ENCODE data around the gene FNDC1. TPM values are rescaled to one million over a fixed set of nuclear protein-coding genes. Genes with fewer than 3 reads are reported as not detected.

The FNDC1 gene
- total and polyA plus RNA-seq, 2 donors (not counting 1 experiment from before 2014, with no cell fraction given) = not detected

- H3K27me3 Mint-ChIP-seq = no peaks in the 10 kb centered on the region
- no peak for ATAC-seq (ENCODE audit: low read depth)
- peak overlapping the region; percentile 56 to 69 for H3K27ac ChIP-seq (ENCODE audit: low read length in 2 of 2)
- no peaks in the 10 kb centered on the region for H3K9me3 Mint-ChIP-seq (ENCODE audit: insufficient read depth)
- H3K4me3 Mint-ChIP-seq = peak overlapping the region; percentile 42
- peaks cover 50% of the 10 kb centered on the region for H3K4me1 Mint-ChIP-seq
- WGBS (ENCODE audit: insufficient coverage) = 89% methylated on average over 5 of the region's 5 CpGs
- intact Hi-C loops (cut with micrococcal nuclease) = loop anchor here (5.0 kb wide), 1 partner anchor 34 kb away; no protein-coding TSS in a partner anchor
- H3K36me3 ChIP-seq (replicated peaks in 1 of 2; ENCODE audit: control extremely low read depth in 1 of 2, control insufficient read depth in 1 of 2, extremely low read depth in 1 of 2, insufficient read depth in 2 of 2, low read length in 1 of 2) = no peaks in the 10 kb centered on the region
- peaks cover 33 to 38% of the 10 kb centered on the region in 2 donors for H3K4me1 ChIP-seq (ENCODE audit: control insufficient read depth in 2 of 2, insufficient read depth in 2 of 2, low read length in 2 of 2)
- no peak overlapping the region for H2AFZ ChIP-seq (ENCODE audit: insufficient read depth, low read depth, low read length, poor library complexity, severe bottlenecking)
- no peaks in the 10 kb centered on the region for H4K20me1 ChIP-seq (ENCODE audit: control insufficient read depth, insufficient read depth, low read length, poor library complexity, severe bottlenecking)
- ChIA-PET CTCF (interaction anchor here (1.0 to 36.8 kb wide), 8 partner anchors 1 to 346 kb away, joined by 3 to 1002 read pairs (median 6); partner anchors contain the start of gene RSPH3), POLR2A (interaction anchor here (0.8 to 2.0 kb wide), 5 partner anchors 8 to 32 kb away, joined by 4 to 12 read pairs (median 5); no protein-coding TSS in a partner anchor)
- peak overlapping the region in 1 of 5 experiments; percentile 32 for H3K4me3 ChIP-seq (ENCODE audit: control extremely low read depth in 1 of 5, extremely low read depth in 1 of 5, insufficient read depth in 1 of 5, low read depth in 2 of 5, low read length in 4 of 5)
- H3K79me2 ChIP-seq (ENCODE audit: control insufficient read depth, insufficient read depth, low read length) = no peaks in the 10 kb centered on the region
- H3K27me3 ChIP-seq (replicated peaks in 1 of 4; ENCODE audit: control extremely low read depth in 1 of 4, control insufficient read depth in 3 of 4, insufficient read depth in 4 of 4, low read length in 3 of 4) = no peaks in the 10 kb centered on the region
- peak overlapping the region; percentile 93 for H3K27ac Mint-ChIP-seq
- peak overlapping the region; percentile 70 for H3K4me2 ChIP-seq (replicated peaks; ENCODE audit: low read depth, low read length, poor library complexity, severe bottlenecking)
- TF ChIP-seq EZH2 (IDR thresholded peaks at IDR 0.05; ENCODE audit: borderline replicate concordance, insufficient read depth, low read depth, low read length, poor library complexity, severe bottlenecking) (no peak), CTCF (IDR thresholded peaks at IDR 0.05) (no peak)
- peaks cover 0 to 15% (median 0%) of the 10 kb centered on the region in 3 donors for H3K9me3 ChIP-seq (ENCODE audit: control extremely low read depth in 1 of 3, control insufficient read depth in 2 of 3, insufficient read depth in 1 of 3, low read length in 2 of 3)
- peak overlapping the region; percentile 31 for H3K9ac ChIP-seq (ENCODE audit: low read length)
- peak; percentile 36 for DNase-seq
Observed at GRCh38 chr6:159126590-159126989, 42.6 kb upstream of the FNDC1 start.

GRCh38 chr6:159127701-159128100, 41.5 kb upstream of the FNDC1 start:
- peak overlapping the region; percentile 46 for H3K4me2 ChIP-seq (replicated peaks; ENCODE audit: low read depth, low read length, poor library complexity, severe bottlenecking)
- H3K79me2 ChIP-seq (ENCODE audit: control insufficient read depth, insufficient read depth, low read length) = no peaks in the 10 kb centered on the region
- Mint-ChIP-seq H3K9me3 (ENCODE audit: insufficient read depth) (no peaks in the 10 kb centered on the region), H3K27me3 (no peaks in the 10 kb centered on the region), H3K27ac (peak overlapping the region; percentile 41), H3K4me1 (peaks cover 50% of the 10 kb centered on the region), H3K4me3 (peak overlapping the region; percentile 21)
- H4K20me1 ChIP-seq (ENCODE audit: control insufficient read depth, insufficient read depth, low read length, poor library complexity, severe bottlenecking) = no peaks in the 10 kb centered on the region
- H3K4me1 ChIP-seq (ENCODE audit: control insufficient read depth in 2 of 2, insufficient read depth in 2 of 2, low read length in 2 of 2) = peaks cover 32 to 36% of the 10 kb centered on the region in 2 donors
- ChIA-PET CTCF (interaction anchor here (0.6 to 36.8 kb wide), 9 partner anchors 0 to 480 kb away, joined by 3 to 1002 read pairs (median 7); partner anchors contain the start of genes RSPH3 and TAGAP), POLR2A (interaction anchor here (0.6 to 1.8 kb wide), 4 partner anchors 23 to 584 kb away, joined by 3 to 7 read pairs (median 4); partner anchors contain the start of gene EZR)
- 77% methylated on average over 11 of the region's 12 CpGs for WGBS (ENCODE audit: insufficient coverage)
- intact Hi-C loops (cut with micrococcal nuclease) = loop anchor here (1.0 to 5.0 kb wide), 3 partner anchors 10 to 35 kb away; no protein-coding TSS in a partner anchor
- no peak overlapping the region for H3K9ac ChIP-seq (ENCODE audit: low read length)
- no peak for DNase-seq
- peak overlapping the region; percentile 7 for H2AFZ ChIP-seq (ENCODE audit: insufficient read depth, low read depth, low read length, poor library complexity, severe bottlenecking)
- no peak for TF ChIP-seq CTCF (IDR thresholded peaks at IDR 0.05)
- TF ChIP-seq EZH2 (IDR thresholded peaks at IDR 0.05; ENCODE audit: borderline replicate concordance, insufficient read depth, low read depth, low read length, poor library complexity, severe bottlenecking) = no peak
- H3K36me3 ChIP-seq (replicated peaks in 1 of 2; ENCODE audit: control extremely low read depth in 1 of 2, control insufficient read depth in 1 of 2, extremely low read depth in 1 of 2, insufficient read depth in 2 of 2, low read length in 1 of 2) = no peaks in the 10 kb centered on the region
- H3K27me3 ChIP-seq (replicated peaks in 1 of 4; ENCODE audit: control extremely low read depth in 1 of 4, control insufficient read depth in 3 of 4, insufficient read depth in 4 of 4, low read length in 3 of 4) = no peaks in the 10 kb centered on the region
- no peak for ATAC-seq (ENCODE audit: low read depth)
- peaks cover 0 to 15% (median 0%) of the 10 kb centered on the region in 3 donors for H3K9me3 ChIP-seq (ENCODE audit: control extremely low read depth in 1 of 3, control insufficient read depth in 2 of 3, insufficient read depth in 1 of 3, low read length in 2 of 3)
- peak overlapping the region in 1 of 2 donors; percentile 24 for H3K27ac ChIP-seq (ENCODE audit: low read length in 2 of 2)
- H3K4me3 ChIP-seq (ENCODE audit: control extremely low read depth in 1 of 5, extremely low read depth in 1 of 5, insufficient read depth in 1 of 5, low read depth in 2 of 5, low read length in 4 of 5) = no peak overlapping the region

Measured in B cell (primary cell).